DOHH2 (cell line): Measurements from ENCODE around the gene CLEC4E.

Experiments
- CTCF ChIP-seq: fragments of 200-600 bp; sonication (generic); IDR thresholded peaks from one replicate; pipeline ENCODE4 v1.5.1; 2014; ENCODE audit warnings: antibody characterized with exemption, mild to moderate bottlenecking, low read depth, low read length; ENCODE audit not compliant: poor library complexity, severe bottlenecking
- EZH2phosphoT487 ChIP-seq: fragments of 200-600 bp; sonication (generic); IDR thresholded peaks from 2 replicates; pipeline ENCODE4 v1.6.1; 2017; ENCODE audit warnings: borderline replicate concordance, mild to moderate bottlenecking, antibody characterized with exemption, low read length, moderate library complexity, mixed read lengths

GRCh38 chr12:8549381-8549780 lies 8.7 kb upstream of the CLEC4E start:
- TF ChIP-seq CTCF: no peak
- TF ChIP-seq EZH2phosphoT487: no peak
